GM19395 (cell line): ENCODE data around the gene KIRREL3.

Experiments
- ATAC-seq: cut with Tn5 transposase; IDR thresholded peaks from one replicate; pipeline ENCODE4 v1.9.1; 2021; ENCODE audit warnings: mild to moderate bottlenecking, moderate library complexity; ENCODE audit not compliant: unreplicated experiment

The KIRREL3 gene

GRCh38 chr11:126521196-126521595 is 479.4 kb downstream of the KIRREL3 start:
- ATAC-seq = no peak

DNA sequence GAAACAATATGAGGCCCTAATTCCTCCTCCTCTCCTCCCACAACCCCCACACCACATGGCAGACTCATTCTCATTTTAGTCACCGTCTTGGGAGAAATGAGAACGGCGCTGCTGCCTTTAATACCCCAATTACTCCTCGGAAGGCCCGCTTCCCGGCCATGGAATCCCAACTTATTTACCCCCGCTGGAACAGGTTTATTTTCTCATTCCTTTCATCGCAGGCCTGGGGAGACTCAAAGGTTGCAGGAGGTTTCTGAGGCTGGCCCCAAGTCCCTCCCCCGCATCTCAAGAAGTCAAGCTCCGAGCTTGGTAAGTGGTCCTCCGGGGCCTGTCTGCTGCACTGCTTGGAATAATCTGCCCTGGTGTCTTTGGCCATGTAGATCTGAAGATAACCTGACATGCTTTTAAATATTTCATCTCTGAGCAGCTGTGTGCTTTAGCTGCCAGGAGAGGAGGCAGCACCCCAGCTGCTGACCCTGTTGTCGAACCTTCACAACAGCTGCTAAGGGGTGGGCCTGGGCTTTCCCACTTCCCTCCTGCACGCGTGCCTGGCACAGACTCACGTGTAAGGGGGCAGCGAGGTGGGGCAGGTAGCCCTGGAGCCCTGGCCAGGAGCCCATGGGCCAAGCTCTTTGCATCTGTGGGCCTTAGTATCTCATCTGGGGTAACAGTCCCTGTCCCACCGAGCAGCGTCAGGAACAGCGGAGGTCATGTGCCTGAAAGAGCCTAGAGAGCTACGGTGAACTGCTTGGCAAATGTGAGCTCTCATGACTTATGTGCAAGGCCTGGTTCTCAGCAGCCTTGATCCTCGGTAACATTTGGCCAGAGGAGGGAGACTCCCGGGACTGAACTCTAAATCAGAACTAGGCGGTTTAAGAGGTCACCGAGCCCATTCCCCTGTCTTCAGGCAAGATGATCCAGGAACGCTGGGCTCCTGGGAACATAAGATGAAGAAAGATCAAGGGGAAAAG is 480.5 kb downstream of the KIRREL3 start:
- ATAC-seq = no peak

DNA sequence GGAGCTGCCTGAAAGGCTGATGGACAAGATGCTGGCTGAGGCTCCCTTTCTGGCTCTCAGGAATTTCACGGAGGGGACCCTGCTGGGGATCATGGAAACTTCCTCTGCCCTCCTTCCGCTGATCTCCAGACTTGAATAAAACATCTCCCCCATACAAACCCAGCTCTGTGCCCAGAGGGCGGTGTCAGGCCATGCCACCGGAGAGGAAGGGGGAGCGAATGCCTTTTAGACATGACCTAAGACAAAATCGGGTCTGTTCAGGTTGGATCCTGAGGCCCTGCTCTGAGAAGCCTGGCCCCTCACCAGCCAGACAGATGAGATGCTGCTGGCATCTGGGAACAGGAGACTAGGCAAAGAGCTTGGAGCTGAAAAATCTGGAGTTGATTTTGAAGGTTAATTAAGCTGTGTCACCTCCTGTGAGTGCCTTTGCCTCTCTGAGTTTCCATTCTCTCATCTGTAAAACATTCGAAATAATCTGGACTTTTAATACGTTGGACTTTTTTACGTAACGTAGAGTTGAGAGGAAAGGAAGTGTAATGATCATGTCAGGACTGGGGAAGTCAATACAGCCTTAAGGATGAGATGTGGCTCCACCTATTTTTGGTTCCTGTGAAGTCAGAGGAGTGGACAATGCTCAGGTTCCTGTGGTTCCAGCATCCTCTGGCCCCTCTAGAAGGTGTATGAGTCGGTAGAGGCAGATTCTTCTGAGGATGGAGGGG is 481.4 kb downstream of the KIRREL3 start:
- no peak for ATAC-seq

DNA sequence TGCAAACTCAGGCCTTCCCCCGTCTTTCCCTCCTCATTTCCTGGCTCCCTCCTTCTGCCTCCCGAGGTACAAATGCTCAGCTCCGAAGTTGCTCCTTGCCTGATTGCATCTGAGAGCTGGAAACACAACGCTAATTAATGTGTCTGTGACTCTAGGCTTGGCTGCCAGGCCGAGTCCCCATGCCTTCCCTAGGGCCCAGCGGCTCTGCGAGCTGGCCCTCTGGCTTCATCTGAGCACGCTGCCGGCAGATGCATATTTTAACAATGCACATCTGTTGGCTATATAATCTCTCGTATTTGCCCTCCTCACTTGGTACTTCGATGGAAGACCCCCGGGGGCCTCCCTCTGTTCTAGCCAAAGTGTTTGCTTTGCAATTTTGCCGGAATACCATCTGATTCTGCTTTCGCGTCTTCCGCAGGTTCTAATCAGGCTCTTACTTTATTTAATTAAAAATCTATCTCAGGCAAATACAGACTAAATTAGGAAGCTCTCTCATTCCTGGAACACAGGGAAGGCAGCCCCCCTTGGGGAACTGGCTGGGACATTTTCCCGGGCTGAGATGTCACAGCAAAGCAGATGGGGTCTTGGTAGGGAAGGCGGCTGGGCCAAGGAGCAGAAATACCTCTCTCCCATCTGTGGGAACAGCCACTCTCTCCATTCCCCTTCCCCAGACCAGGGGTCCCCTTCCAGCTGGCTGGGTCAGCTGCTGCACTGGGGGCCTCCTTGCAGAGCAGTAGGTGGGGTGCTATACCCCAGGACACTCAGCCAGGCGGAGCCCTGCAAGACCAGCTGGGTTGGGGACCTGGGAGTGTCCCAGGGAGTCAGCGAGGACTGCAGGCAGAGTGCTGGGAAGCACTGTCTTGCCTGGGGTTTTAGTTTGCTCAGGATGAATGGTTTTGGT is 482.2 kb downstream of the KIRREL3 start:
- ATAC-seq = no peak

DNA sequence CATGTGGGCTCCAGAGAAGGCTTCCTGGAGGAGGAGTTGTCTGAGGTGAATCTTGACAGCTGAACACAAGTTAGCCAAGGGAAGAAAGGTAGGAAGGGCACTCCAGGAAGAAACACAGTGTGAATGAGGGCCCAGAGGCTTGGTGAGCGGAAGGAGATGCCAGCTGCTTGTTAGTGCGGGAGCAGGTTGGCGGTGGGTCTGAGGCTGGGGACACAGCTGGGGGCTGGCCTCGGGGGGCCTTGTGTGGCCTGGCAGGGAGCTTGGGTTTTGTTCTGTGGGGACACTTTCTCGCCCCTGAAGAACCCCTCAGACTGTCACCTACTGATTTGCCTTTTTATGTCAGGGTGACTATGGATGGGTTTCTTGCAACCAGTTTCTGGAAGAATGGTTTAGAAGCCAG is 485.1 kb downstream of the KIRREL3 start:
- ATAC-seq = no peak

GRCh38 chr11:126514061-126514693 is 486.4 kb downstream of the KIRREL3 start:
- ATAC-seq = no peak

DNA sequence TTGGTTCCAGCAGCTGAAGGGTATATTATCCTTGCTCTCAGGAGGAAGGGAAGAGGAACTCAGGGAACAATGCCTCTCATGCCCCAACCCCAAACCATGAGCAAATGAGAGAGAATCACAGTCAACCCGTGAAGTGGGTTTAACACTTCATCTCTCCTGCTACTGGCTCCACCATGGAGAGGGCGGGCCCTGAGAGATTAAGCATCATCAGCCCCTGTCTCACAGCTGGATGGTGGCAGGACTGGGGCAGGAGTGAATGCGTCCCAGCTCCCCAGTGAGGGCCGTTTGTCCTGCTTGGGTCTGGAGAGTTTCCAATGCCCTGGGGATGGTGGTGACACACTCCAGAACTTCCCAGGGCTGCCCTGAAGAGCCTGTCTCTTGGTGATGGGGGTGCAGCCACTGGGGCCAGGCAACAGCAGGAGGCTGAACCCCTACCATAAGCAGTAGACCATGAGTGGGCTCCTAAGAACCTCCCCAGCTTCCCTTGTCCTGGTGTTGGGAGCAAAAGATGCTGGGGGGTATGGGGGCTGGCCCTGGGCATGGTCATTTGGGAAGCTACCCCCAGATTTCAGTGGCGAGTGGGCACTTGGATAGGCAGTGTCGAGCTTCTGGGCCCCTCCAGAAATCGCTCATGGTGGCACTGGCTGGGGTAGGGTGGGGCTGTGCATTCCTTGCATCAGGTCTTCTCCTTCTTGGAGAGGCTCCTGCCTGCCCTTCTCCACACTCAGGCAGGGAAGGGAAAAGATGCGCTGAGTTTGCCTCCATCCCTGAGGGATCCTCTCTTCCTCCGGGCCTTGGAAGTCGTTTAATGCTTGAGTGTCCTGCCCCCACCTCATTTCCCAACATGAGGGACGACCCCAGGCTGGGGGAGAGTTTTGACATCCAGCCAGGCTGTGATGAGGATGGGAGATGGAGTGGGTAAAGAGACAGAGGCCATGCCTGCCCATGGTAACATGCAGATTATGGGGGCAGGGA is 487.5 kb downstream of the KIRREL3 start:
- ATAC-seq = no peak

DNA sequence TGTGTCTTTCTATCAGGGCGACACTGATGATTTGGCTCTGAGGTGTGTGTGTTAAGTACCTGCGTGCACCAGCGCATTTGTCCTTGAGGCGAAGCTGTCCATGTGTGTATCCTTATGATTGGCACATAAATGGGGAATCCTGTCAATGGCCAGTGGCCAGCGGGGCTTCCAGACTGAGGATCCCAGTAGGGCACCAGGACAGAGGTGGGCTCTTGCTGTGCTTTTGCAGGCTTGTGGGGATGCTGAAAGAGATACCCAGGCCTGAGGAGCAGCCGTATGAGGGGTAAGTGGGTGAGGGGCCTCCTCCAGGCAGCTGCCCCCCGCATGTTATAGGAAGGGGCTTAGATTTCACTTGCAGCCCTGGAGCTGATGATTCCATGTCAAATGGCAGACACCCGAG is 488.3 kb downstream of the KIRREL3 start:
- ATAC-seq = no peak

DNA sequence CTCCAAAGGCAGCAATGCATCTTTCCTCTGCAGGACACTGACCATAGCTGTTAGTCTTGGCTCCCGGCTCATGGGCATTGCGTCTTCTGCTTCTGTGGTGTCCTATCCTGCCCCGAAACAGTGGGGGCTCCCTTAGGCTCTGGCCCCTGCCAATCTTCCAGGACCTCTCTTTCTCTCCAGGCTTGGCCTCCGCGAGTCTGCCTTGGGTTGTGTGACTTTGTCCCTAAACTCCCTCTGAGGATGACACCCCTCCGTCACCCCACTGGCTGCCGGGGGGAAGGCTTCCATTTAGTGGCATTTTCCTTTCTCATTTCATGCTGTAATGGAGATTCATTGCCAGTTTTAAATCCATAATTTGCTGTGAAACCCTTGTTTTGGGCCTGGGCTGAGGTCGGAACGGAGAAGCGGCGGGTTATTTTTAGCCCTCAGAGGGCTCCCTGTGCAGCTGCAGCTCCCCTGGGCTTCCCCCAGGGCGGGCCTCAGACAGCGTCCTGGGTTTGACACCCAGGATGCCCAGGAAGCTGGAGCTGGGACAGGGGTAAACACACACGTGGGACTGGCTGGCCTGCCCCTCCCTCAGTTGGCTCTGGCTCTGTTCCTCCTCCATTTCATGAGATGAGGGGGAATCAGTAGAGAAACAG is 489.0 kb downstream of the KIRREL3 start:
- ATAC-seq = no peak

DNA sequence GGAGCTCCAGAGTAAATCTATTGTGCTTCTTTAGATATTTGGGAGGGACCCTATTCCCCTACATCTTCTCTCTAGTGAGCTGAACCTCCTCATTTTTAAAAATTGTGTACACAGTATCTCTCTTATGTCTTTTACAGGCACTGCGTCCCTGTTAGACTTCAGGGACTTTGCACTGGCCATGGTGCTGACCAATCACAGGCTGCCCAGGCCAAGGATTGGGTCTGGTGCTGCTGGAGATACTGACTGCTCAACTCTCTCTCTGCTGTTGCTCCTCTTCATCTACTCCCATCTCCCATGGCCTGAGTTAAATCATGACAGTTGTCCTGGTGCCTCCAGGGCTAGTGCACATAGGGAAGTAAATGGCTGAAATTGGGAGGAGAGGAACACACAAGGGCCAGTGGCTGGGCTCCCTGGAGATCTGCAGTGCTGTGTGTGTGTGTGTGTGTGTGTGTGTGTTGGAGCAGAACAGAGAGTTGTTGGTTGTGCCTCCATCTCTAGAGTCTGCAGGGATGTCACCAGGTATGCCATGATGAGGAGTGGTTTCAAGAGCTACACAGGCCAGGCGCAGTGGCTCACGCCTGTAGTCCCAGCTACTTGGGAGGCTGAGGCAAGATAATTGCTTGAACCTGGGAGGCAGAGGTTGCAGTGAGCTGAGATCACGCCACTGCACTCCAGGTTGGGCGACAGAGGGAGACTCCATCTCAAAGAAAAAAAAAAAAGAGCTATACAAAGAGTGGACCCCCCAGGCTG is 489.8 kb downstream of the KIRREL3 start:
- ATAC-seq = no peak

DNA sequence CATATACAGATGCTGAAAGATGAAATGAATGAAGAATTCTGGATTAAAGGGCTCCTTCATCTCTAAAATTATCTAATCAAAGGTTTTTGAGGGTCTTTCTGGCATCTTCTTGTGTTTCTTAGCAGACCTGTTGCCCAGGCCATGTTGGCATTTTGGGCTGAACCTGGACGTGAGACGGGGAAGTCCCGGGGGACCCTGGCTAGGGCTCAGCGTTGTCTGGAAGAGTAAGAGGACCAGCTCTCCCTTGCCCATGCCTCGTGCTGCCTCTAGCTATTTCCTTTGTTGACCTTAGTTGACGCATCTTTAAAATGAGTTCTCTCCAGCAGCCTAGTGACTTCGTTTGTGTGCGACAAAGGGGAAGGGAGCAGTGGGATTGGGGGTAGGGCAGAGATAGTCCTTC is 492.9 kb downstream of the KIRREL3 start:
- ATAC-seq = no peak

DNA sequence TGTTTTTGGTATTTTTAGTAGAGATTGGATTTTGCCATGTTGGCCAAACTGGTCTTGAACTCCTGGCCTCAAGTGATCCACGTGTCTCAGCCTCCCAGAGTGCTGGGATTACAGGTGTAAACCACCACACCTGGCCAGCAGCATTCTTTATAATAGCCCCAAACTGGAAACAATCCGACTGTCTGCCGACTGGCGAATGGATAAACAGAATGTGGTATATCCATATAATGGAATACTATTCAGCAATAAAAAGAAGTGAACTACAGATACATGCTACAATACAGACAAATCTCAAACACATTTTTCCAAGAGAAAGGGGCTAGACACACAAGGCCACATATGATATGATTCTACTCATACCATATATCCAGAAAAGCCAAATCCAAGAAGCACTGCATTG is 493.8 kb downstream of the KIRREL3 start:
- no peak for ATAC-seq

DNA sequence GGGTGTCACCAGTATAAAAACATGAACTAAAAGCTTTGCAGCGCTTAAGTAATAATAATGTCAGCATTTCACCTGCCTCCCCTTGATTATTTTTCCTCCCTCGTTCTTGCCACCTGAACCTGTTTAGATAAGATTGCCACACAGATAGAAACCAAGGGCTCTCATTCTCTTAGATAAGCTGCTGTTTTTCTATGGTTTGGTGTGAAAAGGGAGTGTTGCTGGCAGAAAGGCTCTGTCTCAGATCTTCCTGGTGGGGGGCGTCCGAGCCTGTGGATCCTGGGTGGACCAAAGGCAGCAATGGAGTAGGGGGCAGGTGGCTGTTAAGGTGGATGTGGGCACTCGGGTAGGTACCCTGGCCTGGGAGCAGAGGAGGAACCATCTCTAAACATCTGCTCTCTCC is 497.6 kb downstream of the KIRREL3 start:
- no peak for ATAC-seq

- ATAC-seq = no peak
These were observed 498.4 kb downstream of the KIRREL3 start for GRCh38 chr11:126502159-126502558.

DNA sequence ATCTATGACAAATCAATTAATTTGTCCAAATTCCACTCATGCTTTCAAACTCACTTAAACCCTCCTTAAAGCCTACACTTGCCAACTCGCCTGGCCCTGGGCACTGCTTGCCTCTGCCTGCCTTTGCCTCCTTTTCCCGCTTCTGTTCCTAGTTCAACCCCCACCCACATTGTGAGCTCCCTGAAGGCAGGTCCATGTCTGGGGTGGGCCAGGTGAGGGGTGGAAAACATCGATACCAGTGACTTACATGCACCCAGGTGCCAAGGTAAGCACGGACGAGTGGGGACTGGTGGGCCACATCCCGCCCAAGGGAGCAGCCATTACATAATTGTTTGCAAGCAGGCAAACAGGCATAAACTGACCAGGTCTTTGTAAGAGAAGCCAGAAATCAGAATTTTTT is 498.9 kb downstream of the KIRREL3 start:
- no peak for ATAC-seq

DNA sequence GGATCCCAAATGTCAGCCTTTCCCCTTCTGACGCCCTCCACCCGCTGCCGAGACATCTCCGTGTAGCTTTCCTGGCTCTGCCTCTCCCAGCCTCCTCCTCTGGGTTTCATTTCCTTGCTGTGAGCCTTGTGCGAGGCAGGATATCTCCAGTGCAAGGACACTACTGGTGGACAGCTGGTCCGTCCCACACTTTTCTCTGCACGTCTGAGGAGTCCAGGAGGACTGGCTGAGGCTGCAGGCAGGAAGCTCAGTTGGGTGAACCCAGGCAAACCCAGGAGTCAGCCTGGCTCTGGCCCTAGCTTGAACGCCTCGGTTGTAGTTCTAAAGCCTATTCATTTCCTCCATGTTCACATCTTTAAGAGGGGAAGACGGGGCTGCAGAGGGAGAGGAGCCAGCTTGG is 499.6 kb downstream of the KIRREL3 start:
- no peak for ATAC-seq

GRCh38 chr11:126499131-126499752 is 501.3 kb downstream of the KIRREL3 start:
- no peak for ATAC-seq

DNA sequence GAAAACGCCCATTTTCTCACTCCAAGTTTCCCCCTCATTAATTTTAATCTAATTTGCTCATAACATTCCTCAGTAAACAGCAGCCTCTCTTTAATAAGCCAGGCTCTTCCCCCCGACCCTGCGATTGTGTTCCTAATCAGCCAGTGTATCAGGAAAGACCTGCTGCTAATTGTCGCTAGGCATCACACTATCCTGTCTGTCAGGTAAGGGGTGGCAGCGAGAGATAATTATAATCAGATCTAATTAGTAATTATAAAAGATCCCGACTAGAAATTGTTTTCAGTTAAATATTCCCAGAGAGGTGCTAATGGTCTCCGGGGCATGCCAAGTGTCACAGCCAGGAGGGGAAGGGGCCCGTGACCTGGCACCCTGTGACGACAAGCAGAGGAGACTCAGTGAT is 502.3 kb downstream of the KIRREL3 start:
- ATAC-seq = no peak
